Neural crest cell (in vitro differentiated cells): ENCODE measurements around the gene SNRNP40. TPM values are rescaled to one million over a fixed set of nuclear protein-coding genes. Genes with fewer than 3 reads are reported as not detected.

Experiments
- DNase-seq: peaks from one replicate; pipeline ENCODE4 v3.0.0; 2021; ENCODE audit warnings: low read depth, mixed read lengths, low spot score
- H3K27ac Mint-ChIP-seq: one replicate; pipeline ENCODE4 v1.8.0; 2021; ENCODE audit warnings: mild to moderate bottlenecking, mixed read lengths; ENCODE audit not compliant: unreplicated experiment
- H3K27me3 Mint-ChIP-seq: 2 replicates; pipeline ENCODE4 v1.8.0; 2021; ENCODE audit warnings: low read depth, mild to moderate bottlenecking, mixed read lengths
- H3K36me3 Mint-ChIP-seq: 2 replicates; pipeline ENCODE4 v1.8.0; 2021; ENCODE audit warnings: low read depth, mild to moderate bottlenecking, mixed read lengths
- H3K4me1 Mint-ChIP-seq: 2 replicates; pipeline ENCODE4 v1.8.0; 2021; ENCODE audit warnings: mixed read lengths
- H3K4me3 Mint-ChIP-seq: one replicate; pipeline ENCODE4 v1.8.0; 2021; ENCODE audit warnings: mild to moderate bottlenecking, mixed read lengths
- H3K9me3 Mint-ChIP-seq: 2 replicates; pipeline ENCODE4 v1.8.0; 2021; ENCODE audit warnings: mixed read lengths
- total RNA-seq: library from RNA; stranded (reverse); gene quantifications from 2 replicates; pipeline ENCODE4 v1.2.1, GENCODE V29; 2021
- TF ChIP-seq, protein P1 (sequence below): fragments of 200-600 bp; sonication (generic); conservative IDR thresholded peaks from 2 replicates; pipeline ENCODE4 v1.5.0; 2021; ENCODE audit warnings: antibody characterized with exemption, mild to moderate bottlenecking

The SNRNP40 gene
- total RNA-seq, 1 donor from 2014 or later, result 130 TPM

GRCh38 chr1:31244326-31244725 lies 52.3 kb downstream of the SNRNP40 start:
- peak overlapping the region; percentile 63 for H3K4me3 Mint-ChIP-seq
- H3K4me1 Mint-ChIP-seq, result peaks cover 18% of the 10 kb centered on the region
- no peaks in the 10 kb centered on the region for H3K36me3 Mint-ChIP-seq
- no peak overlapping the region for H3K27ac Mint-ChIP-seq
- H3K27me3 Mint-ChIP-seq, result no peaks in the 10 kb centered on the region
- no peaks in the 10 kb centered on the region for H3K9me3 Mint-ChIP-seq
- TF ChIP-seq, protein P1, sequence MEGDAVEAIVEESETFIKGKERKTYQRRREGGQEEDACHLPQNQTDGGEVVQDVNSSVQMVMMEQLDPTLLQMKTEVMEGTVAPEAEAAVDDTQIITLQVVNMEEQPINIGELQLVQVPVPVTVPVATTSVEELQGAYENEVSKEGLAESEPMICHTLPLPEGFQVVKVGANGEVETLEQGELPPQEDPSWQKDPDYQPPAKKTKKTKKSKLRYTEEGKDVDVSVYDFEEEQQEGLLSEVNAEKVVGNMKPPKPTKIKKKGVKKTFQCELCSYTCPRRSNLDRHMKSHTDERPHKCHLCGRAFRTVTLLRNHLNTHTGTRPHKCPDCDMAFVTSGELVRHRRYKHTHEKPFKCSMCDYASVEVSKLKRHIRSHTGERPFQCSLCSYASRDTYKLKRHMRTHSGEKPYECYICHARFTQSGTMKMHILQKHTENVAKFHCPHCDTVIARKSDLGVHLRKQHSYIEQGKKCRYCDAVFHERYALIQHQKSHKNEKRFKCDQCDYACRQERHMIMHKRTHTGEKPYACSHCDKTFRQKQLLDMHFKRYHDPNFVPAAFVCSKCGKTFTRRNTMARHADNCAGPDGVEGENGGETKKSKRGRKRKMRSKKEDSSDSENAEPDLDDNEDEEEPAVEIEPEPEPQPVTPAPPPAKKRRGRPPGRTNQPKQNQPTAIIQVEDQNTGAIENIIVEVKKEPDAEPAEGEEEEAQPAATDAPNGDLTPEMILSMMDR, result no peak
- DNase-seq, result no peak

GRCh38 chr1:31243501-31244286 lies 52.9 kb downstream of the SNRNP40 start:
- Mint-ChIP-seq H3K27me3 (no peaks in the 10 kb centered on the region), H3K27ac (no peak overlapping the region), H3K9me3 (no peaks in the 10 kb centered on the region), H3K4me1 (peaks cover 22% of the 10 kb centered on the region), H3K36me3 (no peaks in the 10 kb centered on the region), H3K4me3 (peak overlapping the region; percentile 63)
- no peak for DNase-seq
- TF ChIP-seq, protein P1, result no peak

DNA sequence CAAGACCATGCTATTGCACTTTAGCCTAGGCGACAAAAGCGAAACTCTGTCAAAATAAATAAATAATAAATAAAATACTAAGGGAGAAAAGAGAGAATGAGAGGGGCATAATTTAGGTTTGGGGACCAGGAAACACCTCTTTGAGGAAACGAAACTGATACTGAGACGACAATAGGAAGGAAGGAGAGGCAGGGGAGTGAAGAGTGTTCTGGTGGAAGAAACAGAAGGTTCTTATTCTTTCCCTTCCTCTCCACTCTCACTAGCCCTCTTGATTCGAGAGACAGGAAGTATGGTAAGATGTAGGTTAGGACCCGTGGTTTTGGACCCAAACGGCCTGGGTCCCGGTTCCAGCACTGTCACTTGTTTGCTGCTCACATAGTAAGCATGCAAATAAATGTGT lies 55.3 kb downstream of the SNRNP40 start:
- no peak for DNase-seq
- no peaks in the 10 kb centered on the region for H3K36me3 Mint-ChIP-seq
- no peaks in the 10 kb centered on the region for H3K27me3 Mint-ChIP-seq
- no peaks in the 10 kb centered on the region for H3K9me3 Mint-ChIP-seq
- H3K4me3 Mint-ChIP-seq, result no peak overlapping the region
- TF ChIP-seq, protein P1, result no peak
- H3K4me1 Mint-ChIP-seq, result peaks cover 32% of the 10 kb centered on the region
- no peak overlapping the region for H3K27ac Mint-ChIP-seq

DNA sequence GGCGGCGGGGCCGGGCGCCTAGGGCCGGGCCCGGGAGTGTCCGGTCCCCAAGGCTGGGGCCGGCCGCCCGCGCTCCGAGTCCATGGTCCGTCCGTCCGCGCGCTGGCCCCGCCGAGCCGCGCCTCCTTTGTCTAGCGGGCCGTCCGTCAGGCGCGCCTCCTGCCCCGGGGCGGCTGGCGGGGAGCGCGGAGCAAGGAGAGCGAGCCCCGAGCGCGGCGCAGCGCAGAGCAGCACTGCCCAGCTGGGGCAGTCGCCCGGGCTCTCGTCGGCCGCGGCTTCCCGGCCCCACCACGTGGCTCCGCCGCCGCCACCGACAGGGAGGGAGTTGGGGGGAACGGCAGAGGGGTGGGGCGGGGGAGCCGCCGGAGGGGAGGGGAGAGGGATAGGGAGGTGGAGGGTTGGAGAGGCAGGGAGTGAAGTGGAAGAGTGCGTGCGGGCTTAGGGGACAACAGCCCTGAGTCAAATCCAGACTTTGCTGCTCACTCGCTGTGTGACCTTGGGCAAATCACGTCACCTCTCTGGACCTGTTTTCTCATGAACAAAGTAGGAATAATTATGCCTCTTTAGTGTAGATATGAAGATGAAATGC lies 56.8 kb downstream of the SNRNP40 start, which contains the start of gene NKAIN1:
NKAIN1 (minus strand) TSS at position 235 of the 589 bp plus-strand sequence. CDS start 340 bp downstream, outside the sequence.
- DNase-seq, result peak; percentile 59
- Mint-ChIP-seq H3K4me3 (peak within 1 kb of the TSS; percentile 92), H3K4me1 (peaks cover 37% of the 10 kb centered on the region), H3K36me3 (no peaks in the 10 kb centered on the region), H3K27ac (peak within 1 kb of the TSS; percentile 94), H3K9me3 (no peaks in the 10 kb centered on the region), H3K27me3 (no peaks in the 10 kb centered on the region)
- TF ChIP-seq, protein P1, result no peak

GRCh38 chr1:31238986-31239613 lies 57.5 kb downstream of the SNRNP40 start:
- Mint-ChIP-seq H3K27ac (peak overlapping the region; percentile 94), H3K27me3 (no peaks in the 10 kb centered on the region), H3K4me3 (peak overlapping the region; percentile 92), H3K4me1 (peaks cover 42% of the 10 kb centered on the region), H3K9me3 (no peaks in the 10 kb centered on the region), H3K36me3 (no peaks in the 10 kb centered on the region)
- DNase-seq, result peak; percentile 64
- TF ChIP-seq, protein P1, result no peak
